Measurements from ENCODE around the gene MT1X.
"Not testable (repeated sequence)": the region's sequence is repeated elsewhere in the genome, so short reads cannot be mapped to it uniquely, and the experiment has no call there.

MT1X gene

GRCh38 chr16:56715126-56715525, 32.9 kb downstream of the MT1X start:
- DNase-seq = no peak

- no peak for DNase-seq
Observed at GRCh38 chr16:56716761-56717160, 34.5 kb downstream of the MT1X start.

GRCh38 chr16:56717532-56717931, 35.3 kb downstream of the MT1X start:
- DNase-seq = not testable (repeated sequence)

GRCh38 chr16:56722200-56722842, 40.1 kb downstream of the MT1X start:
- no peak for DNase-seq

GRCh38 chr16:56724191-56724590, 41.9 kb downstream of the MT1X start:
- DNase-seq = no peak

- no peak for DNase-seq
Observed at GRCh38 chr16:56726283-56726682, 44.0 kb downstream of the MT1X start.

- DNase-seq = no peak
Observed at GRCh38 chr16:56726926-56727325, 44.7 kb downstream of the MT1X start.

GRCh38 chr16:56728027-56728426, 45.8 kb downstream of the MT1X start:
- no peak for DNase-seq

- DNase-seq = no peak
Observed at GRCh38 chr16:56728980-56729734, 46.9 kb downstream of the MT1X start.

- DNase-seq = peak; percentile 72
Observed at GRCh38 chr16:56729735-56730662, 47.7 kb downstream of the MT1X start, which contains the start of gene NUP93. Gene NUP93, plus strand, starts transcription at chr16:56730129. Its CDS starts 18,119 bp downstream, at chr16:56748248.

- DNase-seq = no peak
Observed at GRCh38 chr16:56732366-56732765, 50.1 kb downstream of the MT1X start.

- no peak for DNase-seq
Observed at GRCh38 chr16:56732832-56733231, 50.6 kb downstream of the MT1X start.
